Right lobe of liver (tissue), 4 donors: ENCODE data around the gene IL9.

Source experiments
- CTCF ChIP-seq, 4 donors: fragments of 200-600 bp in 3 of 4; fragments of 450-650 bp in 1 of 4; IDR thresholded peaks; one replicate each; pipeline versions ENCODE4 v1.5.1 to v1.8.0; 2016 to 2022; ENCODE audit warnings: antibody characterized with exemption in 4 of 4, mild to moderate bottlenecking in 2 of 4
- POLR2A ChIP-seq: fragments of 450-650 bp; IDR thresholded peaks from one replicate; pipeline ENCODE4 v1.6.1; 2017; ENCODE audit warnings: antibody characterized with exemption, mild to moderate bottlenecking
- donor health status: DM: no; HTN: no; CAD: no.
- donor health status: DM: no; HTN: no; CAD: no.
- donor health status: DM: no; HTN: yes; CAD: no.

GRCh38 chr5:135866016-135866415, 29.6 kb downstream of the IL9 start:
- TF ChIP-seq POLR2A (no peak), CTCF (IDR thresholded peaks at IDR 0.05) (no peak)
